Neural cell (in vitro differentiated cells): Measurements from ENCODE around the gene CSH2.

Source experiments
- EZH2 ChIP-seq: fragments of 200-600, 300-800 bp; shearing (Covaris generic), sonication (generic); IDR thresholded peaks from 2 replicates; pipeline ENCODE4 v1.6.1; 2014; ENCODE audit warnings: antibody characterized with exemption, low read length, borderline replicate concordance, mild to moderate bottlenecking; ENCODE audit not compliant: insufficient read depth, poor library complexity, severe bottlenecking
- TF ChIP-seq, protein P1 (sequence below): fragments of 450-650 bp; IDR thresholded peaks from 2 replicates; pipeline ENCODE4 v1.5.1; 2014; ENCODE audit warnings: antibody characterized with exemption, mild to moderate bottlenecking, moderate library complexity; ENCODE audit not compliant: poor library complexity, severe bottlenecking

DNA sequence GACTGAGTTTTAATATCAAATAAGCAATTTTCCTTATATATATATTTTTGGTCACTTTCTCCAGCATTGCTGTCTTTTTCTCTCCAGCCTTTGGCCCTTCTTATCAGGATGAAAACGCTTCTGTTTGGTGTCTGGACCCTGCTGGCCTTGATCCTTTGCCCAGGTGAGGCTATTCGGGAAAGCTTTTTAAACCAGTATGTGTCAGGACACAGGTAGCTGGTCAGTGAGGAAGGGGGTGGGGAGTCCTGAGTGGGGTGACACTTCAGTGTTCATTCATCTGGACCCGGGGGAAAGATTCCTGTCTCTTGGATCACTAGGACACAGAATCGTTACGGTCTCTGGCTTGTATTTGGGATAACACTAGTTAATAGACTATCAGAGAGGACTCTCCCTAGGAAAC lies 18.8 kb downstream of the CSH2 start:
- TF ChIP-seq EZH2, result no peak
- TF ChIP-seq, protein P1, sequence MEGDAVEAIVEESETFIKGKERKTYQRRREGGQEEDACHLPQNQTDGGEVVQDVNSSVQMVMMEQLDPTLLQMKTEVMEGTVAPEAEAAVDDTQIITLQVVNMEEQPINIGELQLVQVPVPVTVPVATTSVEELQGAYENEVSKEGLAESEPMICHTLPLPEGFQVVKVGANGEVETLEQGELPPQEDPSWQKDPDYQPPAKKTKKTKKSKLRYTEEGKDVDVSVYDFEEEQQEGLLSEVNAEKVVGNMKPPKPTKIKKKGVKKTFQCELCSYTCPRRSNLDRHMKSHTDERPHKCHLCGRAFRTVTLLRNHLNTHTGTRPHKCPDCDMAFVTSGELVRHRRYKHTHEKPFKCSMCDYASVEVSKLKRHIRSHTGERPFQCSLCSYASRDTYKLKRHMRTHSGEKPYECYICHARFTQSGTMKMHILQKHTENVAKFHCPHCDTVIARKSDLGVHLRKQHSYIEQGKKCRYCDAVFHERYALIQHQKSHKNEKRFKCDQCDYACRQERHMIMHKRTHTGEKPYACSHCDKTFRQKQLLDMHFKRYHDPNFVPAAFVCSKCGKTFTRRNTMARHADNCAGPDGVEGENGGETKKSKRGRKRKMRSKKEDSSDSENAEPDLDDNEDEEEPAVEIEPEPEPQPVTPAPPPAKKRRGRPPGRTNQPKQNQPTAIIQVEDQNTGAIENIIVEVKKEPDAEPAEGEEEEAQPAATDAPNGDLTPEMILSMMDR, result no peak
